ENCODE measurements around the gene SPO11. TPM values are rescaled to one million over a fixed set of nuclear protein-coding genes. Genes with fewer than 3 reads are reported as not detected.

SPO11 gene
- total RNA-seq, 3 donors from 2014 or later (not counting 1 experiment from before 2014, with no cell fraction given) = not detected

DNA sequence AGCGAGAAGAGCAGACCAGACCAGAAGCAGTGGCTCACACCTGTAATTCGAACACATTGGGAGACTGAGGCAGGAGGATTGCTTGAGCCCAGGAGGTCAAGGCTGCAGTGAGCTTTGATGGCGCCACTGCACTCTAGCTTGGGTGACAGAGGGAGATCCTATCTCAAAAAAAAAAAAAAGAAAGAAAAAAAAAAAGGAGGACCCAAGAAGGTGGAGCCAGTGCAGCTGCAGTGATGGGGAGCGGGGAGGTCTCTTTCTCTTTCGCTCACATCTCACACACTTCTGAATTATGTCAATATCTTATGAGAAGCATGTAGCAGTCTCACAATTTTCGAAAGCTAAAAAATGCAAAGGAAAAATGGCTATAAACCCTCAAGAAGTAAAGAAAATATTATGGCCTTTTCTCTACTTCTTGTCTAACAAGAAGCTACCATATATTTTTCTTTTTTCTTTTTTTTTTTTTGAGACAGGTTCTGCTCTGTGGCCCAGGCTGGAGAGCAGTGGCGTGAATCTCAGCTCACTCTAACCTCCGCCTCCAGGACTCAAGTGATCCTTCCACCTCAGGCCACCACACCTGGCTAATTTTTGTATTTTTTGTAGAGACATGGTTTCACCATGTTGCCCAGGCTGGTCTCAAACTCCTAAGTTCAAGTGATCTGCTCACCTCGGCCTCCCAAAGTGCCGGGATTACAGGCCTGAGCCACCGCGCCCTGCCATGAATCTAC, 3.8 kb upstream of the SPO11 start:
- DNase-seq (no peak), ATAC-seq (no peak)
- H3K9me3 ChIP-seq (ENCODE audit: control insufficient read depth, insufficient read depth, low read length) = no peaks in the 10 kb centered on the region
- H3K27me3 ChIP-seq (ENCODE audit: control insufficient read depth, insufficient read depth, low read length) = peaks cover 4% of the 10 kb centered on the region
- WGBS (ENCODE audit: insufficient coverage) = 79% methylated on average over 10 of the region's 12 CpGs
- H3K4me3 Mint-ChIP-seq = no peak overlapping the region
- no peak overlapping the region for H3K27ac ChIP-seq (ENCODE audit: low read length)
- H3K36me3 ChIP-seq (ENCODE audit: control insufficient read depth, insufficient read depth, low read length) = no peaks in the 10 kb centered on the region
- no peaks in the 10 kb centered on the region for H3K4me1 ChIP-seq (ENCODE audit: control insufficient read depth, insufficient read depth, low read length)
- peaks cover 0 to 5% of the 10 kb centered on the region in 2 donors for H3K4me1 Mint-ChIP-seq
- no peaks in the 10 kb centered on the region for H3K36me3 Mint-ChIP-seq
- intact Hi-C loops (cut with micrococcal nuclease) = loop anchor here (5.0 kb wide), 1 partner anchor 233 kb away; no protein-coding TSS in a partner anchor
- no peak overlapping the region for H3K4me3 ChIP-seq (ENCODE audit: low read length)
- H3K27me3 Mint-ChIP-seq (ENCODE audit: low read depth in 2 of 2) = peaks cover 41 to 66% of the 10 kb centered on the region in 2 donors
- no peak overlapping the region for H3K27ac Mint-ChIP-seq
- TF ChIP-seq, protein P1, sequence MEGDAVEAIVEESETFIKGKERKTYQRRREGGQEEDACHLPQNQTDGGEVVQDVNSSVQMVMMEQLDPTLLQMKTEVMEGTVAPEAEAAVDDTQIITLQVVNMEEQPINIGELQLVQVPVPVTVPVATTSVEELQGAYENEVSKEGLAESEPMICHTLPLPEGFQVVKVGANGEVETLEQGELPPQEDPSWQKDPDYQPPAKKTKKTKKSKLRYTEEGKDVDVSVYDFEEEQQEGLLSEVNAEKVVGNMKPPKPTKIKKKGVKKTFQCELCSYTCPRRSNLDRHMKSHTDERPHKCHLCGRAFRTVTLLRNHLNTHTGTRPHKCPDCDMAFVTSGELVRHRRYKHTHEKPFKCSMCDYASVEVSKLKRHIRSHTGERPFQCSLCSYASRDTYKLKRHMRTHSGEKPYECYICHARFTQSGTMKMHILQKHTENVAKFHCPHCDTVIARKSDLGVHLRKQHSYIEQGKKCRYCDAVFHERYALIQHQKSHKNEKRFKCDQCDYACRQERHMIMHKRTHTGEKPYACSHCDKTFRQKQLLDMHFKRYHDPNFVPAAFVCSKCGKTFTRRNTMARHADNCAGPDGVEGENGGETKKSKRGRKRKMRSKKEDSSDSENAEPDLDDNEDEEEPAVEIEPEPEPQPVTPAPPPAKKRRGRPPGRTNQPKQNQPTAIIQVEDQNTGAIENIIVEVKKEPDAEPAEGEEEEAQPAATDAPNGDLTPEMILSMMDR (IDR thresholded peaks at IDR 0.05) = no peak
- H3K9me3 Mint-ChIP-seq = no peaks in the 10 kb centered on the region

DNA sequence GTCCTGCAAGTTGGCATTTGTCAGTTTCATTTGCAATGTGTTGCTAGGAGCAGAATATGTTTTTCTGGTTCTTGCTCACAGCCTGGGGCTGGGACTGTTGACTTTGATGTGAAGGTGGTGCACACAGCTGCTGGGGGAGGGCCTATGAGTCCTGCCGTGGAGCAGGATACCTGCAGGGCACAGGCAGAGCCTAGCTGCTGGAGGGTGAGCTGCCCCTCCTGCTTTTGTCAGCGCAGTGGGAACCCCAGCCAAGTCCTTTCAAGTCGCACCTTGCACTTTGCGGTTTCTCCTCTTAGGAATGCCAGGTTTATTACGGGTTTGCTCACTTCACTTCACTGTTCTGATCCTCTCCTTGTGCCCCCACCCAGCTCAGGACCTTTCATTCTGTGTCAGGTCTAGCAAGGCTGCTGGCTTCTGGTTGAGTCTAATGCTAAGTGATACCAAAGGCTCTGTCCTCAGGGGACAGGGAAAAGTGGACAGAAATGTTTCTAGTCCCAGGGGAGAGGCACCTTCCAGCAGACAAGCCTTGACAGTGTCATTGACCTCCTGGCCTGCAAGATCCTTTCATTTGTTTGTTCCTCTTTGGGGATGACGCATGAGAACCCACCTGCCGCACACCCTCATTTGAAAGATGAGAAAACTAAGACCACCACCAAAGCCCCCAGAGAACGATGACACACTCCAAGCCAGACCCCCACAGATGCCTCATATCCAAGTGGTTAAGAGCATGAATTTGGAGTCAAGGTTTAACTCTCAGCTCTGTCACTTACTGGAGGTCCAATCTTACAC, 2.7 kb upstream of the SPO11 start:
- no peaks in the 10 kb centered on the region for H3K4me1 ChIP-seq (ENCODE audit: control insufficient read depth, insufficient read depth, low read length)
- Mint-ChIP-seq H3K9me3 (no peaks in the 10 kb centered on the region), H3K27ac (no peak overlapping the region), H3K27me3 (ENCODE audit: low read depth in 2 of 2) (peaks cover 39 to 65% of the 10 kb centered on the region in 2 donors), H3K36me3 (no peaks in the 10 kb centered on the region), H3K4me1 (peaks cover 1 to 6% of the 10 kb centered on the region in 2 donors), H3K4me3 (no peak overlapping the region)
- H3K36me3 ChIP-seq (ENCODE audit: control insufficient read depth, insufficient read depth, low read length) = no peaks in the 10 kb centered on the region
- DNase-seq (no peak), ATAC-seq (no peak)
- H3K4me3 ChIP-seq (ENCODE audit: low read length) = no peak overlapping the region
- 43% methylated on average over 7 of the region's 8 CpGs for WGBS (ENCODE audit: insufficient coverage)
- H3K9me3 ChIP-seq (ENCODE audit: control insufficient read depth, insufficient read depth, low read length) = no peaks in the 10 kb centered on the region
- H3K27ac ChIP-seq (ENCODE audit: low read length) = no peak overlapping the region
- TF ChIP-seq, protein P1 (IDR thresholded peaks at IDR 0.05) = no peak
- intact Hi-C loops (cut with micrococcal nuclease) = loop anchor here (5.0 kb wide), 1 partner anchor 235 kb away; no protein-coding TSS in a partner anchor
- peaks cover 9% of the 10 kb centered on the region for H3K27me3 ChIP-seq (ENCODE audit: control insufficient read depth, insufficient read depth, low read length)

DNA sequence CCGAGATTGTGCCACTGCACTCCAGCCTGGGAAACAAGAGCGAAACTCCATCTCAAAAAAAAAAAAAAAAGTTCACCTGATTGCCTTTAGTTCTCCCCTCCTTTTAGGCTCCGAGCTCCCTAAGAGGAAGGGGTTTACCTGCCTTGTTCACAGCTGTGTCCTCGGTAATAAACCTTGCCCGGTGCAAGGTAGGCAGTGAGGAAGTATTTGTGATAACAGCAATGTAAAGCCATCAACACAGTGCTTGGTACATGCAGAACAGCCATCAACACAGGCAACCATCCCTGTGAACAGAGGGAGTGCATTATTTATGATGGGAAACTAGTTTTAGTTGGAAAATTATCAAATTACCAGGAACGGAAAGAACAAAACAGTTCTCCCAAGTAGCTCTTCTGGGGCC, 1.8 kb upstream of the SPO11 start:
- DNase-seq (no peak), ATAC-seq (no peak)
- no peak overlapping the region for H3K4me3 ChIP-seq (ENCODE audit: low read length)
- Mint-ChIP-seq H3K27me3 (ENCODE audit: low read depth in 2 of 2) (peaks cover 31 to 55% of the 10 kb centered on the region in 2 donors), H3K36me3 (no peaks in the 10 kb centered on the region), H3K9me3 (no peaks in the 10 kb centered on the region), H3K4me1 (peaks cover 7 to 8% of the 10 kb centered on the region in 2 donors), H3K4me3 (no peak overlapping the region), H3K27ac (no peak overlapping the region)
- H3K4me1 ChIP-seq (ENCODE audit: control insufficient read depth, insufficient read depth, low read length) = no peaks in the 10 kb centered on the region
- WGBS (ENCODE audit: insufficient coverage) = 75% methylated on average over 5 of the region's 6 CpGs
- TF ChIP-seq, protein P1 (IDR thresholded peaks at IDR 0.05) = no peak
- H3K9me3 ChIP-seq (ENCODE audit: control insufficient read depth, insufficient read depth, low read length) = no peaks in the 10 kb centered on the region
- H3K27me3 ChIP-seq (ENCODE audit: control insufficient read depth, insufficient read depth, low read length) = peaks cover 11% of the 10 kb centered on the region
- no peaks in the 10 kb centered on the region for H3K36me3 ChIP-seq (ENCODE audit: control insufficient read depth, insufficient read depth, low read length)
- no peak overlapping the region for H3K27ac ChIP-seq (ENCODE audit: low read length)
- intact Hi-C loops (cut with micrococcal nuclease) = loop anchor here (5.0 kb wide), 1 partner anchor 236 kb away; no protein-coding TSS in a partner anchor

Data from natural killer cell (primary cell).